Medulla oblongata (tissue), 1 donor: ENCODE measurements around the gene IGSF11.
A peak's percentile ranks its signal among the peaks of the same experiment; 100 is the strongest.
"Not testable (repeated sequence)": the region's sequence is repeated elsewhere in the genome, so short reads cannot be mapped to it uniquely, and the experiment has no call there.

Experiments
- DNase-seq: peaks from one replicate; pipeline ENCODE4 v3.0.0-alpha.2; 2015; ENCODE audit errors: extremely low spot score

The IGSF11 gene

GRCh38 chr3:119034256-119035013 is at the start of gene IGSF11:
IGSF11 (minus strand) TSS chr3:119034846; CDS start chr3:119034582, 264 bp downstream.
- DNase-seq: peak; percentile 87

DNA sequence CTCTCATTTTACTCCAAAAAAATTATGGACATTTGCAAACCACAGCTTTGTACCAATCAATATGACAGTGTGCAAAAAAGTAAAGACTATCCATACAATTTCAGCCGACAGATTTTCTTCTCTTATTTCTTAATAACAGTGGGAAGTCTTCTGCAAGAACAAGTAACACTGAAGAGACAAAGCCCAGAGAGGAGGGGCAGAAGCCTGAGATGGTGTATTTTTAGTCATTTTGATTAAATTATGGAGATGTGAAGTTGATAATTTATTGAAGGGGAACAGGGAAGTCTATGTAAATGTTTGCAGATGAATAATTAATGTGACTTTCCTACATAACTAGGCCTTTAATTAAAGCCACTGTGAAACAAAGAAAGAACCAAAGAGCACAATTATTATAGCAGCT is 45.7 kb upstream of the IGSF11 start:
- DNase-seq: no peak

DNA sequence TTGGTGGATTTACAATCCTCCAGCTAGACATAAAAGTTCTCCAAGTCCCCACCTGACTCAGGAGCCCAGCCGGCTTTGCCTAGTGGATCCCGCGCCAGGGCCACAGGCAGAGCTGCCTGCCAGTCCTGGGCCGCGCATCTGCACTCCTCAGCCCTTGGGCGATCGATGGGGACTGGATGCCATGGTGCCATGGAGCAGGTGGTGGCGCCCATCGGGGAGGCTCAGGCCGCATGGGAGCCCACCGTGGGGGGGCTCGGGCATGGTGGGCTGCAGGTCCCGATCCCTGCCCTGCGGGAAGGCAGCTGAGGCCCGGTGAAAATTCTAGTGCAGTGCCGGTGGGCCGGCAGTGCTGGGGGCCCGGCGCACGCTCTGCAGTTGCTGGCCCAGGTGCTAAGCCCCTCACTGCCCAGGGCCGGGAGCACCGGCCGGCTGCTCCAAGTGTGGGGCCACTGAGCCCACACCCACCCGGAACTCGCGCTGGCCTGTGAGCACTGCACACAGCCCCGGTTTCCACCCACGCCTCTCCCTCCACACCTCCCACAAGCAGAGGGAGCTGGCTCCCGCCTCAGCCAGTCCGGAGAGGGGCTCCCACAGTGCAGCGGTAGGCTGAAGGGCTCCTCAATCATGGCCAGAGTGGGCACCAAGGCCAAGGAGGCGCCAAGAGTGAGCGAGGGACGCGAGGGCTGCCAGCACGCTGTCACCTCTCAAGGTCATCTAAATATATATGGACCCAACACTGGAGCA is 38.8 kb upstream of the IGSF11 start:
- DNase-seq: no peak

DNA sequence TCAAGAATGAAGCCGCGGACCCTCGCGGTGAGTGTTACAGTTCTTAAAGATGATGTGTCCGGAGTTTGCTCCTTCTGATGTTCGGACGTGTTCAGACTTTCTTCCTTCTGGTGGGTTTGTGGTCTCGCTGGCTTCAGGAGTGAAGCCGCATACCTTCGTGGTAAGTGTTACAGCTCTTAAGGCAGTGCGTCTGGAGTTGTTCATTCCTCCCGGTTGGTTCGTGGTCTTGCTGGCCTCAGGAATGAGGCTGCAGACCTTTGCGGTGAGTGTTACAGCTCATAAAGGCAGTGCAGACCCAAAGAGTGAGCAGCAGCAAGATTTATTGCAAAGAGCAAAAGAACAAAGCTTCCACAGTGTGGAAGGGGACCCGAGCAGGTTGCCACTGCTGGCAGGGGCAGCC is 37.8 kb upstream of the IGSF11 start:
- DNase-seq: not testable (repeated sequence)

DNA sequence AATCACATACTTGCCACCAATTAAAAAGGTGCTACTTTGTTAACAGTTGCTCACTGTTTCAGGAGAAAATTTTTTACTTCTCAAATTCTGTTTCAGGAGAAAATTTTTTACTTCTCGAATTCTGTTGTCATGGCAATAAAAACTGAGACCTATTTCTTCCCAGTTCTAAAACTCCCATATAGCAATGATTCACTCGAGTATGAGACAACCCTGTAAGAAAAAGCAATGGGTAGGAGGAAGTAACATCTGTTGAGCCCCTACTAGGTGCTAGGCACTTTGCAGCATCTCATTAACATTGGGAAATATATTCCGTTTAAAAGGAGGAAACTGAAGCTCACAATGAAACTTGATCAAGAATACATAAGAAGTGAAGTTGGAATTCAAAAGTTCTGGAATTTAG is 35.1 kb upstream of the IGSF11 start:
- no peak for DNase-seq

DNA sequence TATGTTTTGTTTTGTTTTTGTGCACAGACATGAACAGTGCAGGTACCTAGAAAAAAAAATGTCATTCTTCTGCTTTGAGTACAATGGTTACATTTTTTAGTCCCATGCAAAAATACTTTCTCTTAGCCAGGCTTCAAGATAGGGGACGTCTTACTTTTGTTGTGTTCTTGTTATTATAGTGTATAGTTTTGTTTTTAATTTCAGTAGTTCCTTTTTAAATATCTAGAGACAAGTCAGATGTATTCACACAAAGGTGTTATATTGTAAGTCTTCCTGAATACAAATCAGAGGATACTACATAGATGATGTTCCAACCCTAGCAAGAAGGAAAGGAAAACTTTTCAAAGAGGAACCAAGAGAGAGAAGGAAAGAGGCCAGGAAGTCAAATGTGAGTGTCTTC is 28.8 kb upstream of the IGSF11 start:
- DNase-seq: no peak

DNA sequence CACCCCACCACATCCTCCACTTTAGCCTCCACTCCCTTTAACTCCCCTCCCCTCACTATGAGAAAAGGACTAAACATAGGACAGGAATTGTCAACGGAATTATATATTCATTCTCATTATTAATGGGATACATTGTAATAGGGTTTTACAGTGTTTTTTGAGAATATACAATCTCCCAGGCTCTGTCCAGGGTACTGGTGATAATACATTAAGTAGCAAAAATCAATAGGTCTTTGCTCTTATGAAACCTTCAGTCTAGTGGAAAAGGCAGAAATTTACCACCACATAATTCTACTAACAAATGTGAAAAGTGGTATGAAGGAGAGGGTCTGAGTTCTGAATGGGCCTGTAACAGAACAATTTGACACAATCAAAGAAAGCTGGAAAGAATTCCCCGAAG is 28.2 kb upstream of the IGSF11 start:
- no peak for DNase-seq

GRCh38 chr3:119044593-119044992 is 9.9 kb upstream of the IGSF11 start:
- no peak for DNase-seq

DNA sequence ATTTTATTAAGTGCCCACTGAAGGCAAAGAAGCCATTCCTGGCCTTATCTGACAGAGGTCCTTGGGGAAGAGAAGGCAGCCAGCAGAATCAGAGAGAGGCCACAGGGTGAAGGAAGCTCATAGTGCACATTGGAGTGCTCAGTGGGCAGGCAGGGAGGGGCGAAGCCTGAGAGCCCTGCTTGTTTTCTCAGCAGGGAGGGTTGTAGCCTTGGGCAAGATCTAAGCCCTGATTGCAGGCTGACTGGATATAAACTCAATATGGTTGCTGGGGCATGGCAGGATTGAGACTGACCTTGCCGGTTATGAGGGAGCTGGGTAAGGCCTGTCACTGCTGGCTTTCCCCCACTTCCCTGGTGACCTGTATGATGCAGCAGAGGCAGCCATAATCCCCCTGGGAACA is 7.5 kb upstream of the IGSF11 start:
- DNase-seq: no peak

- no peak for DNase-seq
These were observed 334 bp upstream of the IGSF11 start for GRCh38 chr3:119035014-119035346.

DNA sequence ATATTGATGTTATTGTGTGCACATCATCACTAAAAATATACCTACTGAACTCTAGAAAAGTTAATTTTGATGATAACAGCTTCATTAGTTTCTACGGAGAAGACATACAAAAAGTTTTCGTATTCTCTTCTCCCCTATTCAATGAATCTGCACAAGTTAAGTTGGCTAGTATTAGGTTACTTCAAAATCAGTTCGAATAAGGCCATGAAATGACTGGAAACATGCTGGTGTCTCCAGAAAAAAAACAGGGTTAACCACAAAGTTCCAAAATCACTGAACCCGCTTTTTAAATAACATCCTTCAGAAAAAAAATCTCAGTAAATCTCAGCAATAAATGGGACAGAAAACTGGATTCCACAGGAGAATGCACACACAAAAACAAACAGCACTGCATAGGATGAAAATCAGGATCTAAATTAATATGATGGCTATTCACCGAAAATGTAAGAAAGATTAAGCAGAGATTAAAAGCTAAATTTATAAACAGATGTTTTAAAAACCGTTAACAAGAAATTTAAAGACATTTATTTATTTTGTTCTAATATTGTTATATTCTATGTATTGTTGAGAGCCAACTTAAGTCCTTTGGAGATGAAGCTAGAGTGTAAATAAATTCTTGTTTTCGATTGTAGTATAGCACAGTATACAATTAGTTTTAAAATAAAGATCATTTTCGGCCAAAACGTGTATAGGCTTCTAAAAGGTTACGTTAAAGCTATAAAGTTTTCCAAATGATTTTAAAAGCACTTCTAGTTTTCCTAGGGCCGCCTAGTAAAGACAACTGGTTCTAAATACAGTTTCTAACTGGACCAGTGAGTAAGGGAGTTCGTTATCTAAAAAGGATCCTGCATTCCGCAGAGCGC is 1.0 kb downstream of the IGSF11 start:
- peak; percentile 52 for DNase-seq

DNA sequence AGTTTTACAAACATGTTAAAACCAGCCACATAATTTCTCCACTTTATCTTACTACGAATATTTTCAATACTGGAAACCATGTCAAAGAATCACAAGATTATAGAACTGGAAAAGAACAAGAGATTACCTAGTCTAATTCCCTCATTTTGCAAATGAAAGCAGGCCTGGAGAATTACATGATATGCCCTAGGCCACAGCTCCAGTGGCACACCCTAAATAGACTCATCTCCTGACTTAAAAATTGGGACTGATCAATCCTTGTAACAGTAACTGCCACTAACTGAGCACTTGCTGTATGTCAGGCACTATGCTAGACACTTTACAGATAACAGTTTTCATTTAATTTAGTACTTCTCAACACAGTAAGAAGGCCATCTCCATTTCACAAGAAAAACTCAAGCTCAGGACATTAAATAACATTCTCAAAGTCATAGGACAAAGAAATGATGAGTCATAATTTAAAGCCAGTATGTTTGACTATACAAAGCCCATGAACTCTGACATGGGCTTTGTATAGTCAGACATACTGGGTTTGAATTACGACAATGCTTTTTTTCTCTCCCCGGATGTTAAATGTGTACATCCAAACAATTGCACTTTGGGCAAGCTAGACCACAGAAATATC is 9.4 kb downstream of the IGSF11 start:
- no peak for DNase-seq

- DNase-seq: no peak
These were observed 14.7 kb downstream of the IGSF11 start for GRCh38 chr3:119019767-119020518.

DNA sequence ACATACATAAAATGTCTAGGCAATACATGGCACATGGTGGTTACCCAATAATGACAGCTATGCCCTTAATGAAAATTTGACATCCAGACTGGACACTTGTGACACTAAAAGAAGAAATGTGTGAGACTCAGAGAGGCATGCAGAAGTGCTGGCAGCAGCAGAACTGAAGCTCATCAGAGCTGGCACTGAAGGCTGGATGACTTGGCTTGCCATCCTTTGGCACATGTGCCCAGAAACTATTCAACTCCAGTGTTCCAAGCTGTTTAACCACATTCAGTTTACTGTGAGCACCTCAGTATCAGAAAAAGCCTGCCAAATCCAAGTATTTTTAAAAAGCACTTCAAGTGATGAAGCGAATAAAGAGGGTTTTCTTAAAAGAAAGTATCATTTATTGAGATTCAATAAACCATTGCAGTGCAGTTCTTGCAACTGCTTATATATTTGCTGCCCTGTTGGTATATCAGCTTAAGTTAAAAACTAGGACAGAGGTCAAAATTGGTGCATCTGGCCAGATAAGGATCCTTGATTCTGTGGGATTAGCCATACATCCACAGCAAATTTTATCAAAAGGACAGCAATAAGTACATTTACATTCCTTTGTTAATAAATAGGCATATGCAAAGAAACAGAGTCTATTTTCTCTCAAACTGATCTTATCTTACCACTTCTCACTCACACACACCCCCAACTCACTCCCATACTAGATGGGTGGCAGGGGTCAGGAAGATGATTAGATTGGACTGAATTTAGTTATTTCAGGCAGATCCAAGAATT is 15.8 kb downstream of the IGSF11 start:
- peak; percentile 92 for DNase-seq

GRCh38 chr3:119015942-119016341 is 18.7 kb downstream of the IGSF11 start:
- no peak for DNase-seq

- DNase-seq: no peak
These were observed 20.7 kb downstream of the IGSF11 start for GRCh38 chr3:119013951-119014350.

- DNase-seq: no peak
These were observed 23.1 kb downstream of the IGSF11 start for GRCh38 chr3:119011528-119011927.

GRCh38 chr3:118997190-118997589 is 37.5 kb downstream of the IGSF11 start:
- DNase-seq: no peak

DNA sequence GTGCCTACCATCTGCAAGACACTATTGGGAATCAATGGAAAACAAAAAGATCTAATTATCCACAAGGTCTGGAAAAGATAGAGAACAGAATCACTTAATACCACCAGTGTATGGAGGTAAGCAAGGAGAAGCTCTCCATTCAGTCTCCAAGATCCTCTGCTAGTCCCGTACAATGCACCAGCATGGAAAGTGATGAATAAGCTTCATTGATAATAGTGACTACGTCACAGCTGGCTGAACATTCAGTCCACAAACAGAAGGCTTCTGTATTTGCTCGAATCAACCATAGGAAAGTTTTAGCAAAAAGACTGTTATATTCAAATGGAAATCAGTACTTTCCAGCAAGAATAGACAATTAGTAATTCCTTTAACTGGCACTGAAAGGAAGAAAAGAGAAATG is 42.9 kb downstream of the IGSF11 start:
- DNase-seq: peak; percentile 97

- peak; percentile 66 for DNase-seq
These were observed 43.7 kb downstream of the IGSF11 start for GRCh38 chr3:118990823-118991560.
